H1 (cell line): ENCODE data around the gene MED29. TPM values are rescaled to one million over a fixed set of nuclear protein-coding genes. Genes with fewer than 3 reads are reported as not detected.

Source experiments
- ASH2L ChIP-seq: fragments of 200-600, 300-600 bp; sonication (generic); IDR thresholded peaks from one replicate; pipeline ENCODE4 v1.7.1; 2017; ENCODE audit warnings: low read length
- ATF2 ChIP-seq: IDR thresholded peaks from 2 replicates; pipeline ENCODE4 v1.6.1; 2012; ENCODE audit warnings: low read length, inconsistent platforms
- BACH1 ChIP-seq: IDR thresholded peaks from 2 replicates; pipeline ENCODE4 v1.6.1; 2012; ENCODE audit warnings: low read length, improper control_type of control experiment
- BRCA1 ChIP-seq: IDR thresholded peaks from 2 replicates; pipeline ENCODE4 v1.6.1; 2012; ENCODE audit warnings: low read depth, low read length, improper control_type of control experiment
- CBX5 ChIP-seq: fragments of 300-800, 300-1000 bp; sonication (generic); IDR thresholded peaks from 2 replicates; pipeline ENCODE4 v1.7.1; 2016; ENCODE audit warnings: antibody characterized with exemption, low read length, low read depth
- CBX8 ChIP-seq: fragments of 300-800, 300-1000 bp; sonication (generic); IDR thresholded peaks from 2 replicates; pipeline ENCODE4 v1.7.1; 2016; ENCODE audit warnings: low read depth, low read length, borderline replicate concordance
- CHD1 ChIP-seq: IDR thresholded peaks from 2 replicates; pipeline ENCODE4 v1.6.1; 2012; ENCODE audit warnings: low read depth, low read length, improper control_type of control experiment
- CREB1 ChIP-seq: IDR thresholded peaks from 2 replicates; pipeline ENCODE4 v1.6.1; 2012; ENCODE audit warnings: inconsistent platforms
- CTBP2 ChIP-seq: IDR thresholded peaks from 2 replicates; pipeline ENCODE4 v1.7.0; 2011; ENCODE audit warnings: borderline replicate concordance, mild to moderate bottlenecking, moderate library complexity, mixed read lengths, low read length; ENCODE audit not compliant: insufficient read depth, insufficient read length
- EGR1 ChIP-seq: IDR thresholded peaks from 2 replicates; pipeline ENCODE4 v1.6.1; 2011; ENCODE audit warnings: low read depth, low read length, borderline replicate concordance
- FOSL1 ChIP-seq: IDR thresholded peaks from 2 replicates; pipeline ENCODE4 v1.6.1; 2011; ENCODE audit warnings: mild to moderate bottlenecking, low read depth, low read length, moderate library complexity; ENCODE audit not compliant: insufficient read depth
- GABPA ChIP-seq: IDR thresholded peaks from 2 replicates; pipeline ENCODE4 v1.6.1; 2011; ENCODE audit warnings: mild to moderate bottlenecking, low read length, moderate library complexity, borderline replicate concordance; ENCODE audit not compliant: insufficient read depth
- GTF2F1 ChIP-seq: IDR thresholded peaks from 2 replicates; pipeline ENCODE4 v1.6.1; 2012; ENCODE audit warnings: low read depth, low read length, improper control_type of control experiment, borderline replicate concordance
- JUND ChIP-seq: IDR thresholded peaks from 2 replicates; pipeline ENCODE4 v1.6.1; 2011; ENCODE audit warnings: mild to moderate bottlenecking, improper control_type of control experiment, low read length
- KDM5A ChIP-seq: fragments of 200-600 bp; IDR thresholded peaks from 2 replicates; pipeline ENCODE4 v1.7.1; 2012; ENCODE audit warnings: mild to moderate bottlenecking, low read length, inconsistent platforms, mixed read lengths
- NANOG ChIP-seq: IDR thresholded peaks from 2 replicates; pipeline ENCODE4 v1.6.1; 2011; ENCODE audit warnings: low read length, low read depth, mild to moderate bottlenecking, inconsistent platforms; ENCODE audit not compliant: insufficient read depth, poor library complexity, severe bottlenecking
- NRF1 ChIP-seq: IDR thresholded peaks from 2 replicates; pipeline ENCODE4 v1.6.1; 2011; ENCODE audit warnings: mild to moderate bottlenecking, low read depth, low read length, improper control_type of control experiment
- PHF8 ChIP-seq: fragments of 200-600 bp; sonication (generic); conservative IDR thresholded peaks from 2 replicates; pipeline ENCODE4 v1.7.1; 2012; ENCODE audit warnings: low read depth, mild to moderate bottlenecking, inconsistent platforms, low read length, moderate library complexity
- POLR2AphosphoS5 ChIP-seq: IDR thresholded peaks from 2 replicates; pipeline ENCODE4 v1.6.1; 2011; ENCODE audit warnings: low read depth, low read length
- RXRA ChIP-seq: IDR thresholded peaks from 2 replicates; pipeline ENCODE4 v1.6.1; 2011; ENCODE audit warnings: low read depth, mild to moderate bottlenecking, low read length, moderate library complexity; ENCODE audit not compliant: insufficient read depth
- SIN3A ChIP-seq, 2 experiments: IDR thresholded peaks in 1 of 2; conservative IDR thresholded peaks in 1 of 2; 2 replicates each; pipeline ENCODE4 v1.6.1; 2011 to 2012; ENCODE audit warnings: low read length in 2 of 2, improper control_type of control experiment in 1 of 2, low read depth in 1 of 2, mild to moderate bottlenecking in 1 of 2
- TBP ChIP-seq: IDR thresholded peaks from 2 replicates; pipeline ENCODE4 v1.6.1; 2011; ENCODE audit warnings: low read depth, low read length, improper control_type of control experiment
- TEAD4 ChIP-seq: IDR thresholded peaks from 2 replicates; pipeline ENCODE4 v1.6.1; 2012; ENCODE audit warnings: low read depth, low read length, inconsistent platforms, mixed read lengths
- polyA plus RNA-seq, 7 experiments: library from polyadenylated mRNA; depleted of rRNA in 3 of 7; stranded (reverse) in 5 of 7; unstranded in 2 of 7; fragments of >200 nt in 5 of 7; fragments of 200-250 nt in 2 of 7; gene quantifications; 1 replicate in 5 of 7; 2 replicates in 1 of 7; 4 replicates in 1 of 7; pipeline versions ENCODE4 v1.2.1 to v1.2.3, GENCODE V29; 2011 to 2013; ENCODE audit warnings: missing spikeins in 2 of 7, mixed read lengths in 2 of 7
- total RNA-seq: library from RNA; stranded (reverse); fragmentation: NEBNext Ultra II Directional; extraction: Animal tissue kit (Norgen Biotek cat#: 25700); gene quantifications from 2 replicates; pipeline ENCODE4 v1.2.1, GENCODE V29; 2021

MED29 gene
- total and polyA plus RNA-seq, 2 of the 8 experiments (the other 6 are each of a cell fraction or from before 2014, with no cell fraction given), result 31.1 to 52.5 TPM

- TF ChIP-seq CREB1 (peak; percentile 93), GTF2F1 (no peak), TEAD4 (no peak; the same call in 1 of the 2 replicates), JUND (peak; percentile 97), CHD1 (no peak; the same call in 1 of the 2 replicates), TBP (peak; percentile 78), RXRA (no peak), BACH1 (no peak), KDM5A (no peak), ATF2 (peak; percentile 94), SIN3A (conservative IDR thresholded peaks at IDR 0.05 in 1 of 2, IDR thresholded peaks at IDR 0.05 in 1 of 2; ENCODE audit: low read depth in 1 of 2, low read length in 2 of 2) (no peak), CTBP2 (no peak), FOSL1 (no peak), NRF1 (no peak), CBX5 (no peak), CBX8 (no peak), NANOG (no peak), GABPA (peak; percentile 81; the same call in 1 of the 2 replicates), BRCA1 (no peak), EGR1 (peak; percentile 67; the same call in 1 of the 2 replicates), ASH2L (no peak), PHF8 (peak; percentile 63), POLR2AphosphoS5 (peak; percentile 87)
These were observed 18.2 kb downstream of the MED29 start (continued) for GRCh38 chr19:39409208-39410016.
